Adrenal gland (tissue), 12 donors: ENCODE results near the gene PDK2. TPM values are rescaled to one million over a fixed set of nuclear protein-coding genes. Genes with fewer than 3 reads are reported as not detected.
A peak's percentile ranks its signal among the peaks of the same experiment; 100 is the strongest.

Experiments
- DNase-seq, 7 donors: peaks; one replicate each; pipeline ENCODE4 v3.0.0-alpha.2; 2019 to 2020
- H3K27ac ChIP-seq, 5 donors: fragments of 200-600 bp; sonication (generic) in 4 of 5; 1 replicate in 3 of 5; 2 replicates in 2 of 5; pipeline versions ENCODE4 v1.5.1 to v1.8.0; 2016 to 2020; ENCODE audit warnings: mild to moderate bottlenecking in 1 of 5
- H3K27me3 ChIP-seq: fragments of 200-600 bp; 2 replicates; pipeline ENCODE4 v1.8.0; 2021
- H3K36me3 ChIP-seq, 2 donors: fragments of 200-600 bp; replicated peaks in 1 of 2; 1 replicate in 1 of 2; 2 replicates in 1 of 2; pipeline versions ENCODE4 v1.5.1 to v1.8.0; 2018 to 2022
- H3K4me1 ChIP-seq, 2 donors: fragments of 200-600 bp; replicated peaks in 1 of 2; 1 replicate in 1 of 2; 2 replicates in 1 of 2; pipeline versions ENCODE4 v1.5.1 to v1.8.0; 2018 to 2021
- H3K4me3 ChIP-seq, 4 donors: fragments of 200-600 bp; sonication (generic) in 3 of 4; one replicate each; pipeline ENCODE4 v1.5.1; 2016 to 2018
- H3K9me3 ChIP-seq, 3 donors: fragments of 200-600 bp; sonication (generic) in 1 of 3; replicated peaks in 1 of 3; 1 replicate in 2 of 3; 2 replicates in 1 of 3; pipeline versions ENCODE4 v1.5.1 to v1.8.0; 2016 to 2021
- POLR2A ChIP-seq, 2 donors: fragments of 450-650 bp; IDR thresholded peaks; one replicate each; pipeline ENCODE4 v1.6.1; 2017; ENCODE audit warnings: antibody characterized with exemption in 2 of 2, mild to moderate bottlenecking in 2 of 2, moderate library complexity in 1 of 2
- WGBS, 4 donors: extraction: QIAGEN DNeasy Blood & Tissue Kit in 2 of 4; methylation state at CpG; one replicate each; pipeline versions ENCODE4 v1.1.5 to v1.1.7; 2013 to 2017; 5-methylcytosine and 5-hydroxymethylcytosine counted together
- intact Hi-C, 2 donors: fragments of 100-400 bp; cut with DNase I; formaldehyde crosslinking; loops; one replicate each; pipeline versions ENCODE4 v1.14.1 to v1.15.0; 2022 to 2023
- polyA plus RNA-seq, 3 donors: library from polyadenylated mRNA; stranded (reverse); fragments of 200-250 nt in 2 of 3; fragments of 350-450 nt in 1 of 3; fragmentation: Illumina TruSeq in 1 of 3; extraction: RNeasy Lipid Tissue Mini Kit (QIAGEN cat#74804) in 1 of 3; gene quantifications; one replicate each; pipeline ENCODE4 v1.2.3, GENCODE V29; 2013 to 2014
- total RNA-seq, 9 donors: library from RNA; depleted of rRNA in 4 of 9; stranded (reverse); fragments of >200 nt in 4 of 9; fragments of 120-200 nt in 1 of 9; fragmentation: NEBNext Ultra II Directional in 1 of 9; extraction: Animal tissue kit (Norgen Biotek cat#: 25700) in 1 of 9; gene quantifications; one replicate each; pipeline versions ENCODE4 v1.1.0 to v1.2.4, GENCODE V29; 2013 to 2023
- TF ChIP-seq, protein P1 (sequence below), 6 experiments: fragments of 450-650 bp in 4 of 6; fragments of 200-600 bp in 2 of 6; sonication (generic) in 1 of 6; IDR thresholded peaks; 1 replicate in 5 of 6; 2 replicates in 1 of 6; pipeline versions ENCODE4 v1.5.1 to v1.8.0; 2016 to 2021; ENCODE audit warnings: antibody characterized with exemption in 6 of 6, mild to moderate bottlenecking in 2 of 6, moderate library complexity in 1 of 6
- donor health status: healthy with polysubstance abuse.
- donor health status: Bipolar disorder and iron deficiency.
- donor health status: DM: yes; HTN: yes; CAD: no.
- donor health status: DM: no; HTN: no; CAD: no.
- donor health status: DM: no; HTN: no; CAD: no.
- donor health status: DM: yes; HTN: yes; CAD: no.

Gene PDK2
- total and polyA plus RNA-seq, 12 donors = 28.4 to 225 (median 124) TPM

GRCh38 chr17:50090971-50091917, 3.9 kb upstream of the PDK2 start:
- H3K9me3 ChIP-seq = no peaks in the 10 kb centered on the region
- no peak overlapping the region for H3K4me3 ChIP-seq
- peaks cover 3 to 5% of the 10 kb centered on the region in 2 donors for H3K4me1 ChIP-seq
- H3K36me3 ChIP-seq = peaks cover 0 to 25% of the 10 kb centered on the region in 2 donors
- 68 to 74% (median 70%) methylated on average over 14 to 15 of the region's 15 CpGs for WGBS, 4 donors
- no peak overlapping the region for H3K27ac ChIP-seq
- TF ChIP-seq POLR2A (IDR thresholded peaks at IDR 0.05) = no peak
- TF ChIP-seq, protein P1, sequence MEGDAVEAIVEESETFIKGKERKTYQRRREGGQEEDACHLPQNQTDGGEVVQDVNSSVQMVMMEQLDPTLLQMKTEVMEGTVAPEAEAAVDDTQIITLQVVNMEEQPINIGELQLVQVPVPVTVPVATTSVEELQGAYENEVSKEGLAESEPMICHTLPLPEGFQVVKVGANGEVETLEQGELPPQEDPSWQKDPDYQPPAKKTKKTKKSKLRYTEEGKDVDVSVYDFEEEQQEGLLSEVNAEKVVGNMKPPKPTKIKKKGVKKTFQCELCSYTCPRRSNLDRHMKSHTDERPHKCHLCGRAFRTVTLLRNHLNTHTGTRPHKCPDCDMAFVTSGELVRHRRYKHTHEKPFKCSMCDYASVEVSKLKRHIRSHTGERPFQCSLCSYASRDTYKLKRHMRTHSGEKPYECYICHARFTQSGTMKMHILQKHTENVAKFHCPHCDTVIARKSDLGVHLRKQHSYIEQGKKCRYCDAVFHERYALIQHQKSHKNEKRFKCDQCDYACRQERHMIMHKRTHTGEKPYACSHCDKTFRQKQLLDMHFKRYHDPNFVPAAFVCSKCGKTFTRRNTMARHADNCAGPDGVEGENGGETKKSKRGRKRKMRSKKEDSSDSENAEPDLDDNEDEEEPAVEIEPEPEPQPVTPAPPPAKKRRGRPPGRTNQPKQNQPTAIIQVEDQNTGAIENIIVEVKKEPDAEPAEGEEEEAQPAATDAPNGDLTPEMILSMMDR (IDR thresholded peaks at IDR 0.05) = no peak
- H3K27me3 ChIP-seq = no peaks in the 10 kb centered on the region
- peak in 1 of 7 donors; percentile 7 for DNase-seq
- intact Hi-C loops = no loop called here

GRCh38 chr17:50091918-50092285, 3.2 kb upstream of the PDK2 start:
- H3K27ac ChIP-seq = no peak overlapping the region
- peaks cover 0 to 25% of the 10 kb centered on the region in 2 donors for H3K36me3 ChIP-seq
- H3K4me3 ChIP-seq = no peak overlapping the region
- WGBS, 4 donors = 69 to 90% (median 81%) methylated on average over 2 of the region's 2 CpGs
- intact Hi-C loops = no loop called here
- H3K4me1 ChIP-seq = peaks cover 9% of the 10 kb centered on the region in 2 donors
- no peaks in the 10 kb centered on the region for H3K9me3 ChIP-seq
- DNase-seq = no peak
- no peaks in the 10 kb centered on the region for H3K27me3 ChIP-seq
- no peak for TF ChIP-seq POLR2A (IDR thresholded peaks at IDR 0.05)

DNA sequence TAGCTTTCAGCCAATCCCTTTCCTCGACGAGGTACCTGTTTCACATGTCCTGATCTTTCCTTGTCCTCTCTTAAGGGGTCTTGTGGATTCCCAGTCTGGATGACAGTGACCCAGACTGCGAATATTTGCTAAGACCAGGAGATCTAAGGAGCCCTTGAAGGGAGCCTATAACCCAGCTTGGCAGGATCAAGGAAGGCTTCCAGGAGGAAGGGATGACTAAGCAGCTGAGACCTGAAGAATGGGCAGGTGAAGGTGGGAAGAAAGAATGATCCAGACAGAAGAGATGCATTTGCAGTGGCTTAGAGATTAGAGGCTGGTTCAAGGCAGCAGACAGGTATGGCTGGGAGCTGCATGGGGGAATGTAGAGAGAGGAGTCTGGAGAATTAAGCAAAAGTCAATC, 1.9 kb upstream of the PDK2 start:
- no peaks in the 10 kb centered on the region for H3K9me3 ChIP-seq
- 83 to 97% (median 91%) methylated on average over 3 of the region's 3 CpGs for WGBS, 4 donors
- H3K36me3 ChIP-seq = peaks cover 0 to 22% of the 10 kb centered on the region in 2 donors
- DNase-seq = no peak
- TF ChIP-seq, protein P1 (IDR thresholded peaks at IDR 0.05) = no peak
- TF ChIP-seq POLR2A (IDR thresholded peaks at IDR 0.05) = no peak
- H3K27me3 ChIP-seq = no peaks in the 10 kb centered on the region
- intact Hi-C loops = no loop called here
- H3K27ac ChIP-seq = peak overlapping the region in 1 of 5 donors; percentile 83
- H3K4me1 ChIP-seq = peaks cover 9 to 10% of the 10 kb centered on the region in 2 donors
- H3K4me3 ChIP-seq = no peak overlapping the region

- Histone ChIP-seq H3K36me3 (peaks cover 0 to 25% of the 10 kb centered on the region in 2 donors), H3K4me1 (peaks cover 9 to 10% of the 10 kb centered on the region in 2 donors), H3K4me3 (no peak overlapping the region), H3K27me3 (no peaks in the 10 kb centered on the region), H3K27ac (peak overlapping the region in 4 of 5 donors; percentile 50 to 84 (median 80)), H3K9me3 (no peaks in the 10 kb centered on the region)
- WGBS, 4 donors = 13 to 29% (median 21%) methylated on average over 3 of the region's 3 CpGs
- no peak for DNase-seq
- intact Hi-C loops = no loop called here
- TF ChIP-seq, protein P1 (IDR thresholded peaks at IDR 0.05) = no peak
- no peak for TF ChIP-seq POLR2A (IDR thresholded peaks at IDR 0.05)
These were observed 1.3 kb upstream of the PDK2 start for GRCh38 chr17:50093807-50094206.
